Activated T-helper 1 cell treated with anti-CD3 and anti-CD28 coated beads, Interleukin-12 subunit alpha, Interleukin-12 subunit beta, Interleukin-2, Interleukin-4 antibody, amounts not matched to agents 30 ng/mL and 10 ng/mL and 1 ng/mL, durations not matched to agents 14 hours and 24 hours and 36 hours (primary cell): Measurements from ENCODE around the gene KRCC1. TPM values are rescaled to one million over a fixed set of nuclear protein-coding genes. Genes with fewer than 3 reads are reported as not detected.
"Not testable (repeated sequence)": the region's sequence is repeated elsewhere in the genome, so short reads cannot be mapped to it uniquely, and the experiment has no call there.

Source experiments
- DNase-seq: peaks from one replicate; pipeline ENCODE4 v3.0.0; 2021; ENCODE audit warnings: low spot score
- H3K27ac Mint-ChIP-seq: one replicate; pipeline ENCODE4 v1.8.0; 2021; ENCODE audit warnings: mild to moderate bottlenecking, mixed read lengths
- H3K27me3 Mint-ChIP-seq: one replicate; pipeline ENCODE4 v1.8.0; 2022; ENCODE audit warnings: mild to moderate bottlenecking, moderate library complexity, mixed read lengths; ENCODE audit not compliant: insufficient read depth
- H3K36me3 Mint-ChIP-seq: one replicate; pipeline ENCODE4 v1.8.0; 2021; ENCODE audit warnings: low read depth, mixed read lengths
- H3K4me1 Mint-ChIP-seq: one replicate; pipeline ENCODE4 v1.8.0; 2021; ENCODE audit warnings: low read depth, mixed read lengths
- H3K4me3 Mint-ChIP-seq: one replicate; pipeline ENCODE4 v1.8.0; 2021; ENCODE audit warnings: mild to moderate bottlenecking, moderate library complexity, mixed read lengths
- H3K9me3 Mint-ChIP-seq: one replicate; pipeline ENCODE4 v1.8.0; 2021; ENCODE audit warnings: mixed read lengths
- intact Hi-C: fragments of 100-400 bp; cut with micrococcal nuclease; formaldehyde crosslinking; loops from one replicate; pipeline ENCODE4 v1.15.1; 2024
- total RNA-seq: library from RNA; stranded (reverse); gene quantifications from 2 replicates; pipeline ENCODE4 v1.2.3, GENCODE V29; 2022

The KRCC1 gene
- total RNA-seq, 1 donor from 2014 or later: 17.9 TPM

- H3K9me3 Mint-ChIP-seq: no peaks in the 10 kb centered on the region
- H3K4me1 Mint-ChIP-seq: peaks cover 16% of the 10 kb centered on the region
- peaks cover 9% of the 10 kb centered on the region for H3K27me3 Mint-ChIP-seq
- no peaks in the 10 kb centered on the region for H3K36me3 Mint-ChIP-seq
- H3K27ac Mint-ChIP-seq: no peak overlapping the region
- intact Hi-C loops: no loop called here
- H3K4me3 Mint-ChIP-seq: no peak overlapping the region
- DNase-seq: no peak
Observed at GRCh38 chr2:88003074-88003755, 52.4 kb downstream of the KRCC1 start.

DNA sequence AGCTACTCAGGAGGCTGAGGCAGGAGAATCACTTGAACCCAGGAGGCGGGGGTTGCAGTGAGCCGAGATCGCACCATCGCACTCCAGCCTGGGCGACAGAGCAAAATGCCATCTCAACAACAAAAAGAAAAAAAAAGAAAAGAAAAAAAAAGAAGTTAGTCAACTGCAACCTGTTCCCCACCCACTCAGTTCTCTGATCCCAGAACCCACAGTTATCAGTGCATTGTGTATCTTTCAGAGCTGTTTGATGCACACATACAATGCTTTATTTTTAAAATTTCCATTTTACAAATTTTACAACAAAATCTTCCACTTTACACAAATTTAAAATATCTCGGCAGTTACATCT lies 53.2 kb downstream of the KRCC1 start:
- H3K36me3 Mint-ChIP-seq: no peaks in the 10 kb centered on the region
- H3K27me3 Mint-ChIP-seq: peaks cover 9% of the 10 kb centered on the region
- peaks cover 16% of the 10 kb centered on the region for H3K4me1 Mint-ChIP-seq
- H3K27ac Mint-ChIP-seq: no peak overlapping the region
- no peak for DNase-seq
- H3K4me3 Mint-ChIP-seq: no peak overlapping the region
- intact Hi-C loops: loop anchor here (1.0 kb wide), 1 partner anchor 157 kb away; no protein-coding TSS in a partner anchor
- H3K9me3 Mint-ChIP-seq: no peaks in the 10 kb centered on the region

DNA sequence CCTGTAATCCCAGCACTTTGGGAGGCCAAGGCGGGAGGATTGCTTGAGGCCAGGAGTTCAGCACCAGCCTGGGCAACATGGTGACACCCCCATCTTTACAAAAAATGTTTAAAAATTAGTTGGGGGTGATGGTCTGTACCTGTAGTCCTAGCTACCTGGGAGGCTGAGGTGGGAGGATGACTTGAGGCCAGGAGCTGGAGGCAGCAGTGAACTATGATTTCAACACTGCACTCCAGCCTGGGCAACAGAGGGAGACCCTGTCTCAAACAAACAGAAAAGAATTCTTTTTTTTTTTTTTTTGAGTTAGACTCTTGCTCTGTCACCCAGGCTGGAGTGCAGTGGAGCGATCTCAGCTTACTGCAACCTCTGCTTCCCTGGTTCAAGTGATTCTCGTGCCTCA lies 55.1 kb downstream of the KRCC1 start:
- H3K36me3 Mint-ChIP-seq, DNase-seq, H3K27ac Mint-ChIP-seq, H3K4me3 Mint-ChIP-seq, H3K9me3 Mint-ChIP-seq, H3K27me3 Mint-ChIP-seq, intact Hi-C loops: not testable (repeated sequence)
- H3K4me1 Mint-ChIP-seq: peaks cover 16% of the 10 kb centered on the region

- Mint-ChIP-seq H3K4me3 (no peak overlapping the region), H3K4me1 (peaks cover 6% of the 10 kb centered on the region)
- intact Hi-C loops: no loop called here
Observed at GRCh38 chr2:87996570-87996969, 59.0 kb downstream of the KRCC1 start.

DNA sequence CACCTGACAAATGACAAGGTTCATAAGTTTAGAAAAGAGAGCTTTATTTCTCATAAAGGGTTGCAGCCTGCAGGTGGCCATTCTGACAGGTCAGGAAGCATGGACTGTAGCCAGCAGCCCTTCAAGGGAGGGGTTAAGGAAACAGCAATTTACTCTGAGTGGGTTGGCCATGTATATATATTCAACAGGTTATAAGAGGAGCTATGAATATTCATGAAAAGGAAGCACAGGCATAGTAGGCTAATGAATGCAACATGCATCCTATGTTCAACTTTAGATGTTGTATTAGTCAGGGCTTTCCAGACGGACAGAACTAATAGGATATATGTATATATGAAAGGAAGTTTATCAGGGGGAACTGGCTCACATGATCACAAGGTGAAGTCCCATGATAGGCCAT lies 59.8 kb downstream of the KRCC1 start:
- Mint-ChIP-seq H3K4me3 (no peak overlapping the region), H3K9me3 (no peaks in the 10 kb centered on the region), H3K27me3 (no peaks in the 10 kb centered on the region), H3K36me3 (no peaks in the 10 kb centered on the region), H3K27ac (no peak overlapping the region), H3K4me1 (no peaks in the 10 kb centered on the region)
- no peak for DNase-seq
- intact Hi-C loops: no loop called here

More at GRCh38 chr2:87996570-87996969, 59.0 kb downstream of the KRCC1 start:
- Mint-ChIP-seq H3K36me3 (no peaks in the 10 kb centered on the region), H3K27ac (no peak overlapping the region), H3K9me3 (no peaks in the 10 kb centered on the region), H3K27me3 (no peaks in the 10 kb centered on the region)
- DNase-seq: no peak

DNA sequence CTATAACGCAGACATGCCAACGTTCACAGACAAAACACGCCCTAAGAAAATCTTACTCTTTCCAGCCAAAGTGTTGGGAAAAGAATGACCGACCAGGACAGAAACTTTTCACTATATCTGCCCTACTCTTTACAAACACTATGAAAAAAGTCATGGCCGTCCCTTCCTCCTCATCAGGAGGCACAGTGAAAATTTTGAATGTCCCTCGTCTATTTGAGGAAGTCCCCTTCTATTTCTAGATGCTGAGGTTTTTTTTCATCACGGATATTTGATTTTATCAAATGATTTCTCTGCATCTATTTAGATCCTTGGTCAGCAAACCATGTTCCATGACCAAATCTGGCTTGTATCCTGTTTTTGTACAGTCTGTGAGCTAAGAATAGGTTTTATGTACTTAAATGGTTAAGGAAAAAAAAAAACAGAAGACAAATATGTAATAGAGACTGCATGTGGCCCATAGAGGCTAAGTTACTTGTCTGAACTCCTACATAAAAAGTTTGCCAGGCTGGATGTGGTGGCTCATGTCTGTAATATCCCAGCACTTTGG lies 61.2 kb downstream of the KRCC1 start:
- H3K36me3 Mint-ChIP-seq, H3K27me3 Mint-ChIP-seq, DNase-seq, H3K27ac Mint-ChIP-seq, H3K4me1 Mint-ChIP-seq, H3K4me3 Mint-ChIP-seq, H3K9me3 Mint-ChIP-seq, intact Hi-C loops: not testable (repeated sequence)

GRCh38 chr2:87992569-87992968 lies 63.0 kb downstream of the KRCC1 start:
- H3K36me3 Mint-ChIP-seq, H3K27ac Mint-ChIP-seq, H3K9me3 Mint-ChIP-seq, H3K4me3 Mint-ChIP-seq, H3K4me1 Mint-ChIP-seq, DNase-seq, intact Hi-C loops, H3K27me3 Mint-ChIP-seq: not testable (repeated sequence)

DNA sequence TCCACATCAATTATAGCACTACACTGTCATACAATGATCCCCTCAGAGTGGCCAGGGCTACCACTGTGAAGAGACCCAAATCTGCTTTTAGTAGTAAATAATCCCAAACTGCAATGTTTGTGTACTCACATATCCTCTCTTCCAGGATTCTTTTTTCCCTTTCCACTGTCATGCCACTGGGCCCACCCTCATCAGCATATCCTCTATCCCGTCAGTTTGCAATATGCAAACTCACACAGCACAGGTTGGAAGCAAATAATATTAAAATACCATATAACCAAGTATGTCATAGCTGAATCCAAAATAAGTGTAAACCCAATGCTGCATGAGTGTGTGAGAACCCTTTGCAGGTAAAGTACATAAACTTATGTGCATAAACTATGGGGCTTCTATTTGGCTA lies 68.1 kb downstream of the KRCC1 start:
- H3K9me3 Mint-ChIP-seq, DNase-seq, H3K27ac Mint-ChIP-seq, intact Hi-C loops, H3K27me3 Mint-ChIP-seq, H3K36me3 Mint-ChIP-seq, H3K4me1 Mint-ChIP-seq, H3K4me3 Mint-ChIP-seq: not testable (repeated sequence)

- H3K4me1 Mint-ChIP-seq, H3K9me3 Mint-ChIP-seq, H3K36me3 Mint-ChIP-seq, DNase-seq, intact Hi-C loops, H3K27ac Mint-ChIP-seq, H3K27me3 Mint-ChIP-seq, H3K4me3 Mint-ChIP-seq: not testable (repeated sequence)
Observed at GRCh38 chr2:87985902-87986301, 69.7 kb downstream of the KRCC1 start.

DNA sequence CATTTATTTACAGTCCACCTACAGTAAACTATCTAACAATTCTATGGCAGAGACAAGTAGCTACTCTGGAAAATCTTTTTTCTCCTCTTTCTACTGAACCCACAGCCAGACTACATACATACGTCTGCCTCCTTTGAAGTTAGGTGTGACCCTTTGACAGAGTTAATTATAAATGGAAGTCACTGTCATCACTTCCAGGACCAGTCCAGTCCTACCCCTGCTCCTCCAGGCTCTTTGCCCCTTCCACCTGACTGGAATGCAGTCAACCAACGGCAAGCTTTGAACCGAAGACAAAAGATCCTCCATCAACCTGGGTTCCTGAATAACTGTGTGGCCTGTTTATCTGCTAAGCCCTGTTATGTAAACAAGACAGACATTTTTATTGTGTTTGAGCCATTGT lies 74.4 kb downstream of the KRCC1 start:
- intact Hi-C loops, DNase-seq, H3K36me3 Mint-ChIP-seq, H3K9me3 Mint-ChIP-seq, H3K4me3 Mint-ChIP-seq, H3K27me3 Mint-ChIP-seq, H3K4me1 Mint-ChIP-seq, H3K27ac Mint-ChIP-seq: not testable (repeated sequence)

Other genes starting within 250 kb of the KRCC1 start
- gene RGPD2, start 230.0 kb downstream of the KRCC1 start, total RNA-seq: 2.4 and 4.2 TPM in 2 replicates
- gene RNU2-63P, start 39.2 kb downstream of the KRCC1 start, total RNA-seq: 28.5 and 32.9 TPM in 2 replicates
- not detected in 2 replicates for gene SMYD1, start 12.0 kb upstream of the KRCC1 start, total RNA-seq
- gene FABP1, start 72.3 kb upstream of the KRCC1 start, total RNA-seq: not detected in 2 replicates
- gene THNSL2, start 114.6 kb upstream of the KRCC1 start, total RNA-seq: 0.17 and 0.70 TPM in 2 replicates